GM18498 (cell line): Measurements from ENCODE around the gene KDM2B.
A peak's percentile ranks its signal among the peaks of the same experiment; 100 is the strongest.

ENCODE experiments used
- ATAC-seq: cut with Tn5 transposase; IDR thresholded peaks from one replicate; pipeline ENCODE4 v1.9.1; 2021; ENCODE audit warnings: mild to moderate bottlenecking, moderate library complexity; ENCODE audit not compliant: unreplicated experiment

The KDM2B gene

GRCh38 chr12:121532503-121533393, 48.1 kb downstream of the KDM2B start:
- ATAC-seq = no peak

- no peak for ATAC-seq
Observed at GRCh38 chr12:121531356-121531750, 49.5 kb downstream of the KDM2B start.

- ATAC-seq = peak; percentile 41
Observed at GRCh38 chr12:121530600-121531355, 50.0 kb downstream of the KDM2B start.

- no peak for ATAC-seq
Observed at GRCh38 chr12:121529184-121529583, 51.6 kb downstream of the KDM2B start.

- ATAC-seq = no peak
Observed at GRCh38 chr12:121525411-121525810, 55.4 kb downstream of the KDM2B start.

DNA sequence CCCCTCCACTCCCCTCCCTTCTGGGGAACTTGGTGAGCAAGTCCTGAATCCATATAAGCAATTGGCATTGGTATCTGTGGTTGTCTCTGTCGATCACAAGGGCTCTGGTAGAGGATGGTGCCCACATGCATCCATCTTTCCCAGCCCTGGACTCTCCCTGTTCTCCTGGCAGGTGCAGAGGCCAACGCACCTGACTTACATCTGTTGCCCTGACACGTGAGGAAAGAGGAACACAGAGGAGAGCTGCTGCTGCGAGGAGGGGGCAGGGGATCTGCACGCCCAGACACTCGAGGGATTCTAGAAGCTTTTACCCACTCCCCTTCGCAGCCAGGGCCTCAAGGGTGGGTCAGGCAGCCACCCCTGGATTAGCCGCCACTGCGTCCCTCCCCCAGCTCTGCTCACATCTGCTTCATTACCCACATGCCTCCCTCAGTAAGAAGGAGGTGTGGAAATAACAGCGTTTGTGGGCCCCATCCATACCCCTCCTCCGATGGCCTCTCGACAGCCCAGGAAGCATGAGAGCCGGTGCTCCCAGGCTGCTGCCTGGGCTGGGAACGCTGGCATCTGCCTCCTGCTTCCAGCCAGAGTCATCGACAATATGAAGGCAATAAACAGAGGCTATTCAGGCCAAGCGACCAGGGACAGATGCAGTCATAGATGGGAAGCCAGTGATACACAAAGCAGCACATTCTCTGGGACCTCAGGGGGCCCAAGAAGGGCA, 56.5 kb downstream of the KDM2B start:
- ATAC-seq = no peak

DNA sequence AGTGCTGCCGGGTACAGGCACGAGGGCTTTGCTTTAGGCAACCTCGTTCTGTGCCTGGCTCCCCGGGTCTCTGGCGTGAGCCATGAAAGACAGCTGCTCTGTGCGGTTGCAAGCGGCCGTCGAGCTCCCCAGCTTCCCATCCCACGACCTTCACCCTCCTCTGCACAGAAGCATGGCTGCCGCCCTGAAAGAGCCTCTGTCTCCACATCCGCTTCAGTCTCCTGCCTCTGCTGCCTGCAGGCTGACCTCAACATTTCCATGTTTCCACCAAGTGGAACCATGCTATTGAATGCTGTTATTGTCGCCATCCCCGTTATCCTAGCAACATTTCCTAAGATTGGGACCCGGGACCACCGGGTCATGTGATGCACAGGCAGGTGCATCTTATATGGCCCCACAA, 57.1 kb downstream of the KDM2B start:
- no peak for ATAC-seq

GRCh38 chr12:121522971-121523370, 57.9 kb downstream of the KDM2B start:
- no peak for ATAC-seq

GRCh38 chr12:121520586-121521086, 60.2 kb downstream of the KDM2B start:
- no peak for ATAC-seq

- ATAC-seq = no peak
Observed at GRCh38 chr12:121520119-121520518, 60.7 kb downstream of the KDM2B start.

- no peak for ATAC-seq
Observed at GRCh38 chr12:121519227-121519626, 61.6 kb downstream of the KDM2B start.

DNA sequence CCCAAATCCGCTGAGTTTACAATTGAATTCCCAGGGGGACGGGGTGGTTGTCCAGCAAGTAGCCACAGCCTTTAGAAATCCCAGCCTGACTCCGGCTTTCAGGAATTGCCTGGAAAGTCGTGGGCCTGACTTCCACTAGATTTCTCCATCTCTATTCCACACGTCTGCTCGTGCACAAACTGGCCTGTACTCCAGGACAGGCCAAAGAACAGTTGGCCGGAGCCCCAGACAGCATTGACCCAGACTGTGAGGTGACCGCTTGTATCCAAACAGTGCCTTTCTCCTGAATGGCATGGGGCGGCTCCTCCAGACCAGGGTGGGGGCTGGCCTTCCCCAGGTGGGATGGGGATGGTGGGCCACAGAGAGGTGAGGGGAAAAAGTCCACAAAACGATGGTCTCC, 62.2 kb downstream of the KDM2B start:
- no peak for ATAC-seq

DNA sequence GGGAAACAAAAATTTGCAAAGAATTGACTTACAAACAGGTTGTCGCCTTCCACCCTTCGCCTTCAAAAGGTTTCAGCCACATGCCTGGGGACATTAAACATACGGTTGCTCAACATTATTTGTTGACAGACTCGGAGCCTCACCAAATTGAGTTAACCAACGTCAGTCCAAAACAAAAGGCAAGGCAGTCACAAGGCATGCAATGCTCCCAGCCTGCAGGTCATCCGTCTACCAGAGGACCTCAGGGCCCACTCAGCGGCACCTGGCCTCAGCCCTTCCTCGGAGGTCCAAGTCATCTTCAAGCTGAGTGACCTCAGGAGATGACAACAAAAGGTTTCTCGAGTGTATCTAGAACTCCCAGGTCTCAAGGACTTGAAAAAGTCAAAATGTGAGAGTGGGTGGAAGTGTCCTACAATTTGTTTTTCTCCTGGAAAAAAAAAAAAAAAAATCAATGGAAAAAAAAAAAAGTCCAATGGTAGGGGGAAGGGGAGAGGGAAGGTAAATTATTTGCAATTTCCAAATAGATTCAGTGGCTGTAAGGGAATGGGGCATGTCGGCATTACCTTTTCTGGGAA, 64.3 kb downstream of the KDM2B start:
- ATAC-seq = no peak

GRCh38 chr12:121515615-121516014, 65.2 kb downstream of the KDM2B start:
- ATAC-seq = no peak

GRCh38 chr12:121514184-121514742, 66.6 kb downstream of the KDM2B start:
- peak; percentile 50 for ATAC-seq

- peak; percentile 73 for ATAC-seq
Observed at GRCh38 chr12:121513464-121514183, 67.2 kb downstream of the KDM2B start.

- ATAC-seq = no peak
Observed at GRCh38 chr12:121512561-121512960, 68.3 kb downstream of the KDM2B start.

GRCh38 chr12:121511916-121512315, 68.9 kb downstream of the KDM2B start:
- ATAC-seq = no peak

DNA sequence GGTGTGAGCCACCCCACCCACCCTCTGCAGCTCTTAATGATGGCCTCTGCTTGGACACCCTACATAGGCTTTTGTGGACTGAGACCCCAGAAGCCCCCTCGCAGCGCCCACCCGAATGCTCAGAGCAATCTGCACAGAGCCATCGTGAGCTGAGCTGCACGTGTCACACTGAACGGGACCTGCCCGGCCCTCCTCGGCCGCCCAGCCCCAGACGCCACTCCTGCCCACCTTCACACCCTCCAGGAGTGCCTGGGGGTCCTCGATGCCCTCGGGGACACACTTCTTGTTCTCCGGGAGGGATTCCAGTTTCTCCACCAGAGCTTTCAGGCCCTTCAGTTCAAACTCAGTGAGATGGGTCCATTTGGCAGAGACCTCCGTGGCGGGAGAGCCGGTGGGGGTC, 71.5 kb downstream of the KDM2B start:
- no peak for ATAC-seq

DNA sequence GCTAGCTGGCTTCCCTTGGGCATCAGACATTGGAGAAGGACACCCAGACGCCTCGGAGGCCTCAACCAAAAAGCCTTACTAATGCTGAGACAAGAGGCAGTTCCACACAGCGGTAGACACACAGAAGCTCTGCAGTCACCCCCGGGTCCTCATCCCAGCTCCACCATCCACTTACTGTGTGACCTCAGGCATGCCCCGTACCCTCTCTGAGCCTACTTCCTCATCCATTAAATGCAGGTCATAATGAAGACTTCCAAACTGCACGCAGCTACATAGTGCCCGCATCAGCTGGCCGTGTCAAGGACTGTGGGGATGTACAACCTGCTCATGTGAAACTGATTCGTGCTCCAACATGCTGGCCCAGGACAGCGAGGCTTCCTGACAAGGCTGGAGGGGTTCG, 72.3 kb downstream of the KDM2B start:
- no peak for ATAC-seq
